HG03135 (cell line): ENCODE results near the gene SRRD.
A peak's percentile ranks its signal among the peaks of the same experiment; 100 is the strongest.

Experiments
- ATAC-seq: cut with Tn5 transposase; IDR thresholded peaks from one replicate; pipeline ENCODE4 v1.9.1; 2021; ENCODE audit warnings: mild to moderate bottlenecking, moderate library complexity; ENCODE audit not compliant: unreplicated experiment

The SRRD gene

DNA sequence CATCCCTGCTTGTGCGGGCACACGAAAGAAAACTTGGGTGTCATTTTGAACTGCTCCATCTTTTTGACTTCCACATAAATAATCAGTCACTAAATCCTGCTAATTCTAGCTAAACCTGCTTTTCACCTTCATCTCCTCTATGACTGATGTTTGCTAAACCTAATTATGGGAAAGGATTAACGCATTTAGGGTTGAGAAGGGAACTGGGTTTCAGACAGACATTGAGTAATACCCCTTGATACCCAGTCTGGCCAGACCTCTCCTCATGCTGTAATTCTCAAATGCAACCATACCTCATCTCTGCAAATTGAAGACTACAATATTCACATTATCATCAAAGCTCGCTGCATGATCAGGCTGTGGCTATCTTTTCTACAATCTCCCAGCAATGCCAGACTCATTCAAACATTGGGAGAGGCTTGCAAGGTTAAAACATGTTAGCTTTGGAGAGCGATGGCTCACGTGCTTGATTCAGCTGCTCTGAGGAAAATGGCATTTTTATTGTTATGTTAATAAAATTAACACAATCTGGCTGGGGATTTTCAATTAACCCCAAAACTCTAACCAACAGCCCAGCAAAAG, 2.5 kb upstream of the SRRD start:
- no peak for ATAC-seq

DNA sequence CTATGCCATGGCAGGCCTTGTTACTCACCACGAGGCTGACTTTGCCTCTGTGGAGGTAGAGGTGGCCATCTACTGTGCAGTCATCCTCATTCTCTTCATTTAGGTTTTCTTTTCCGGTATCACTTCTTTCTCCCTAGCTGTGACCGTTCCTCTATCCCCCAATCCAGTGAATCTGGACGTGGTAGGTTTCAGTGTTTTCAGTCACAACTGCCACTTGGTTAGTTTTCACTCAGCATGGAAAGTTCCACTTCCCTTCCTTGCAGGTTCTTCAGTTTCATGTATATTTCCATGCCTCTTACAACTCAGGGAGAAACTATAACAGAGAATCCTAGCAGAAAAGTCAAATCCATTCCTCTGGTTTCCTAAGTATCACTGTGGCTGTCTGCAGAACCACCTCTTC, 2.0 kb upstream of the SRRD start:
- ATAC-seq, result no peak

DNA sequence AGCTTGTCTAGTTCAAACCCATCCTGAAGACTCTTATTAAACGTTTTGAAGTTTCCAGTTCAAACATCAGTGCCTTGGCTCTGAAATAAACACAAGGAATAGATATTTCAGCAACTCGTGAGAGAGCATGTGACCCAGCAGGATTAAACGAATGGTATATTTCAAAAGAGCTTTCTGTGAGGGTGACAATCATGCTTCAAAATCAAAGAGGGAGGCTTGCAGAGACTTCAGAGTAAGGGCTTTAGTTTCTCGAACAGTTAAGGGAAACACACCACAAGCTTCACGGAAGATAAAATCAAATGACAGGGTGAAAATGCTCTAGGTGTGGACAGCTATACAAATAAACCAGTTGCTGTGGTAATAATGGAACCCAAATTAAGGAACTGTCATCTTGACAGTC, 1.5 kb upstream of the SRRD start:
- no peak for ATAC-seq

DNA sequence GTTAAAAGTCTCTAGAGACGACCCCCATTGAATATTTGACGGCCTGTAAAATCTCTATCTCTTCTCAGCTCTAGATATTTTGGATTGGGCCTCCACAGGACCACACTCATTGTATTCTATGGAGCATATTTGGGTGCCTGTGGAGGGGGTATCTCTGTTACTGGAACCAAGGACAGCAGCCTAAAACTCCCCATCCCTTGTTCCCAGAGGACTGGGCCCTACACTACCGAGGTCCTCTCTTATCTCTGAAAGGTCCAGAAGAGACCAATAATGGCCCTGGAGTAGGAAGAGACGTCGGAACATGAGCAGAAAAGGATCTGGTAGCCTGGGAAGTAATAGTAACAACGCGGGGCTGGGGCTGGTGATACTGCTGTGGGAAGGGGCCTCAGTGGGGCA, 636 bp upstream of the SRRD start:
- ATAC-seq, result peak; percentile 5

DNA sequence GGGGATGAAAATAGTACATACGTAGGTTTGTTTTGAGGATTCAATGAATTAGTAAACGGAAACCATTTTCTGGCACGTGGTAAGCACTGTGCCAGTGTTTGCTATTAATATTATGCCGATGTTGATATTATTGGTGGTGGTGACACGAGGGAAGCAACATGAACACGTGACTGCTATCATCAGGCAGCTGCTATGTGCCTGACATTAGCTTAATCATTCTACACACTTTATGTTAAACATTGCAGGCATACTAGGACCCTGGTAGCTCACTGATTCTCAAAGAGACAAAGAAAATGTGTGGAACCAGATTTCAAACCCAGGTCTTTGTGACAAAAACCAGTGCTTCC, 656 bp downstream of the SRRD start:
- no peak for ATAC-seq

DNA sequence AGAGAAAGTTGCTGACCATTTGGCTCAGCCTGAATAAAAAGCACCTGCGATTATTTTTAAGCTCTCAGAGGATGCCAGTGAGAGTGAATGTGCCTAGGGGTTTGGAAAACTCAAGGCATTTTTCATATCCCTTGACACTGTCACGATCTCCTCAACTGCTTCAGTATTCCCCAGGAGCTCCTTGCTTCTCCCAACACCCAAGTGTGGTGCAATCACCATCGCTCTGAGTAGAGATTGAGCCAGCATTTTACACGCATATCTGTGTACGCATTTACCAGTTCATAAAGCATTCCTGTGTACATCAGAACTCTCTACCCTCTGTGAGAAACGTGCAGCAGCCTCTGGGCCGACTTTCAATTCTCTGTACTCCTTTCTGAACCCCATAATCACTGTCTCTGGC, 1.3 kb downstream of the SRRD start:
- no peak for ATAC-seq

DNA sequence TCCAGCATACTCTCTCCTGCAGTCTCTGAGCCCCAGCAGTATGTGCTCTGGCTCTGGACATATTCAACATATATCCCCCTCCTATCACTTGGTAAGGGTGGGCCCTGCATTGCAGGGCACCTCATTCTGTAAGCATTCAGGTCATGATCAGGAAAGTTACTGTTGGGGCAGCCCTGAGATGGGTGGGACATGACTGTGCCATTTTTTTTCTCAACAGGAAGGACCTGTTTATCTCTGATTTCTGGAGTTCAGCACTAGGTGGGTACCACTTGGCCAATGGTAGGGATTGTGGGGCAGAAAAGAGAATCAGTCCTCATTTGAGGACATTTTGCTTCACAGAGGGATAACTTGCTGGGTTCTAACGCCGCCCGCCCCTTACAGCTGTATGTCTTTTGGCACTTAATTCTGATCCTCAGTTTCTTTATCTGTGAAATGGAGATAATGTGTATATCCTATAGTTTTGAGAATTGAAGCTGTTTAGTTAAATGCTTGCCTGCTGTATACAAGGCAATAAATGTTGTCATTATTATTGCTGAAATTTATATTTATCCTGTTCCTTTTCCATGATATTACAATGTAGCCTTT, 2.2 kb downstream of the SRRD start:
- ATAC-seq, result no peak

DNA sequence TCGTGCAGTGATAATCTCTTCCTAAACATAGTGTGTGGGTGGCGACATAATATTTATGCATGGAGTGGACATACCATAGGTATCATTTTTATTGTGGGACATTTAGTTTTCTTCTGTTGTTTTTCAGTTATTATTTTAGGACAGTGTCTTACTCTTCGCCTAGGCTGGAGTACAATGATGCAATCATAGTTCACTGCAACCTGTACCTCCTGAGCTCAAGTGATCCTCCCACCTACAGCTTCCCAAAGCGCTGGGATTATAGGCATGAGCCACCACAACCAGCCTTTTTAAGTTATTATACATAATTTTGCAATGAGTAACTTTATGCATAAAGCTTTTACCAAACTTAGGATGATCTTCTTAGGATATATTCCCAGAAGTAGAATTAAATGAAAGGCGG, 2.7 kb downstream of the SRRD start:
- no peak for ATAC-seq

DNA sequence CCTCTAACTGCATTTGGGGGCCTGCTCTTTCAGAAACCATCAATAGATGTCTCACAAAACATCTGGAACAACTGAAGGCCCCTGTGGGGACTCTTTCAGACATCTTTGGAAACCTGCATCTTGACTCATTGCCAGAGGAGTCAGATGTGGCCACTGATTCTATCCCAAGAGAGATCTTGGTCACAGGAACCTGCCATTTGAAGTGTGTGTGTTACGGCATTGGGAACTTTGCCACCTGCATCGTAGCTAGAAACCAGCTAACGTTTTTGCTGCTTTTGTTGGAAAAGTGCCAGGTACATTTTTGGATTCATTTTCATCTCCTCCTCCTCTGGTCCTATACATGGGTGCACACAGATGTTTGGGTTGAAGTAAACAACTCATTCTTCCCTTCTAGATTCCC, 4.3 kb downstream of the SRRD start:
- no peak for ATAC-seq

DNA sequence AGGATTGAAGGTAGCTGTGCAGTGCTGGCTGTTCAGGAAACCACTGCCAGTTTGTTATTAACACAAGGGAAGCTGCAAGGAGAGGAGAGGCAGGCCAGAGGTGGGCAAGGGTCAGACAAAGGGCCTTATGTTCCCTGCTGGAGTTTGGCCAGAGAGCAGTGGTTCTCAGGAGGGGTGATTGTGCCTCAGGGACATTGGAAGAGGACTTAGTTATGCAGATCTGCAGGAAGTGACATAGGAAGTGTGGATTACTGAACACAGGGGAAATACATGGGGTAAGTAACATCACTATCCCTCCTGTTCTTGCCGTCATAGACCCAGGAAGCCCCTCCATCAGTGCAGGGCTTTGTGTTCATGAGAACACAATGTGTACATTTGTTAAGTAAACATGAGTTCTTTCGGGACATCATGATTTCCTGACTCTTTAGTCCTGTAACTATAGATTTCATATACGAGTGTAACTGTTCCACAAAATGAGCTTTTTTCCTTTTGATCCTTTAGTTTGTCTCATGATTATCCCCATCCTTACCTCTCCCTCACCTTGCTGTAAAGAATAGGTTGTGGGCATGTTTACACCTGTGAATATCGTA, 5.9 kb downstream of the SRRD start:
- ATAC-seq, result no peak

DNA sequence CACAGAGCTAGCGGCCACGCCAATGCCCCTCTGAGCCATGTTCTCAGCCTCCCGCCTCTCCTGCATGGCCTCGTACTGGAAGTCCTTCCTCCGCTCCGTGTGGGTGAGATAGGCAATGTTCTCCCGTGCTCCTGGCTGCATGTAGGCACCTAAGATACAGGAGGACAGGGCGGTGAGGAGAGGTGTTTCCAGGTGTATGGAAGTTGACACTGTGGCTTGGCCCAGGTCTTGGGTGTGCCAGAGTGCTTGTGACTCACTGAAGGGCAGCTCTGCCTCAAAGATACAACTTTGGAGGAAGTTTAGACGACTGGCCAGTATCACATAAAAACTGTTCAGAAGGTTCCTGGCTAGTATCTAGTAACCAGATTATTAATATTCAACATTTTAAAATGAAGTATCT, 8.5 kb downstream of the SRRD start:
- no peak for ATAC-seq

DNA sequence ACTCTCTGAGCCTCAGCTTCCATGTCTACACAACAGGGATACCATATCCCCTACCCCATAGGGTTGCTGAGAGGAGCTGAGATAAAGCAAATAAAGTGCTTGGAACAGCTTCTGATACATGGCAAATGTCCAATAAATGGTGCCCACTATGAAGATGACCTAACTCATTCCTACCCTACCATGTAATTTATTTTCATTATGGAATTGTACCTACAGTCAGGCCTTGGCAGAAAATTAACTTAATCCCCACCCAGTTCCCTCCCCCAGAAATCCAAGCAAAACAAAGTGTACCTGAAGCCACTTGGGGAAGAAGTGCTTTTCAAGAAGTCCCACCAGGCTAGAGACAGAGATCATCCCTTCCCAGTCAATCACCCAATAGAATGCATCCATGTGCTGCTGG, 10.8 kb downstream of the SRRD start:
- ATAC-seq, result no peak

DNA sequence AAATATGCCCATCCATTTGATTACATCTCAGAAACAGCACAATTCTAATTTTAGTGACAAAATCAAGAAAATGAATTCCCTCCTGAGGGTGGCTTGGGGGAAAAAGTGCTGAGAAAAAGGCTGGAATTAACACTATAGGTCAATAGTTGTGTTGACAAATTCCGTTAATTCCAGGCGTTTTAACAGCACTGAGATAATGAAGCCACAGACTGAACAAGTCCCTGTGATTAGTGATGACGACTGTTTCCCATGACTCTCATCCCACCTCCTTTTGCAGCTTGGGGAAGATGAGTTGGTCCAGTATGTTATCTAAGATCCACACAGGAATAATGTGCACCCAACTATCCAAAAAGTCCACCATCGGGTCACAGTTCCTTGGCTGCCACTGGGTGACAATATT, 12.8 kb downstream of the SRRD start:
- no peak for ATAC-seq

DNA sequence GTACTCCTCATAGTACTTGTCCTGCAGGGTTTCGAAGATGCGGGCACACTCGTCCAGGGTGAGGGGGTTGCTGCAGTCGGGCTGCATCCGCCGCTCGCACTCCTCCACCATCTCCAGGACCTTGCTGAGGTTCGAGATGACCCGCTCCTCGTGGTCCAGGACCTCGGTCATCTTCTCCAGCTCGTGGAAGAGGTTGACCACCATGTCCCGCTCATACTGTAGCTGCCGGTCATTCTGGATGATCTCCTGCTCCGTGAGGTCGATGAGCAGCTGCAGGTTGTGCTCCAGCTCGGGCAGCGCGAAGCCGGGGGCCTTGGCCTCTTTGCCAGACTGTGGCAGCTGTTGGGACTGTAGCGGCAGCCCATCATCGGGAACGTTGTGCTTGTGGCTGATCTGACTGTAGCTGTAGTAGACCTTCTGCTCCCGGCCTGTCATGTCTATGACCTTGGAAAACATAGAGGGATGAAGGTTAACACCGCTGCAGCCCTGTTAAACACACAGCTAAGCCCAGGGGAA, 15.6 kb downstream of the SRRD start:
- no peak for ATAC-seq

DNA sequence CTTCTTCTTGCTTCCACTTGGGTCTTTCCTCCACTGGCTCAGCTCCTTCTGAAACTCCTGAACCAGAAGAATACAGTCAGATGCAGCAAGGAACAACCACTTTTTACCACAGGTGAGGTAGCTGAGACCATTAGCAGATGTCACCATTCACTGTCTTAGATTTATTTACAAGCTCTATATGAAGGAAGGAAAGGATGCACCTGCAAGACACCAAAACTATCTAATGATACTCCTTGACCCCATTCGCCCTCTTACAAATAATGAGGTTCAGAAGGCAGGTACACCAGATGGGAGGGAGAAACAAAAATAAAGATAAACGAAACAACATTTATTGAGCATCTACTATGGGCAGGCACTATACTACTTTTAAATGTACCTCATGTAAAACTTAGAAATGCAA, 18.3 kb downstream of the SRRD start:
- ATAC-seq, result no peak

DNA sequence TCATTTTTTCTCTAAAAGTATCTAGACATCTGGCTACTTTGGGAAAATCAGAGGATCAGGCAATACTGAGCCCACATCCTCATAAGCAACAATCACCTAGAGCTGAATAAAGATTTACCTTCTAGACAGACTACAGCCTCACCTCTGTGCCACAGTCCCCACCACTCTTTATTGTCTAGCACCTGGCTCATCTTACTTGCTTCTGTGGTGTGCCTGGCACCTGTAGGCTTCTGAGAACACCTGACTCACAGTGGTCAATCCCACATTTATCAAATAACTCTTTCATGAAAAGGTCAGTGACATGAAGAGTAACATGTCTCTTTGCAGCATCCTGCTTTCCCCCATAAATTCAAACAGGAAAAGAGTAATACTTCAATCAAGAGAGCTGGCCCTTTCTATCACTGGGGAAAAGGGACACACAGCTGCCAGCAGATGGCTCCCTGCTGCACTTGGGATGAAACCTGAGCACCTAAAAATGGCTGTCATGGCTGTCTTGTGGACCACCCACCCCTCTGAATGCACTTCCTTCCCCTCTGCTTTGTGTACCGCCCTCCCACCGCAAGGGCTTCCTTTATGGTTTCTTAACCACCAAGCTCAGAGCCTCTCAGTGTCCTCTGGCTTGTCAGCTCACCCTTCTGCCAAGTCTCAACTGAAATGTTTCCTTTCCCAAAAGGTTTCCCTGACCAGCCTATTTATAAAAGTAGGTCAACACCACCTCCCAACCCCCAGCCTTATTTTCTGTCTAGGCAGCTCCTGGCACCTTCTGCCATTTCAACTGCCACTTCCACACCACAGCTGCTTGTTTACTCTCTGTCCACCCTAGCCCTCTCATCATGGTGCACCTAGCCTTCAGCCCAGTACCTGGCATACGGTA, 19.2 kb downstream of the SRRD start:
- no peak for ATAC-seq

DNA sequence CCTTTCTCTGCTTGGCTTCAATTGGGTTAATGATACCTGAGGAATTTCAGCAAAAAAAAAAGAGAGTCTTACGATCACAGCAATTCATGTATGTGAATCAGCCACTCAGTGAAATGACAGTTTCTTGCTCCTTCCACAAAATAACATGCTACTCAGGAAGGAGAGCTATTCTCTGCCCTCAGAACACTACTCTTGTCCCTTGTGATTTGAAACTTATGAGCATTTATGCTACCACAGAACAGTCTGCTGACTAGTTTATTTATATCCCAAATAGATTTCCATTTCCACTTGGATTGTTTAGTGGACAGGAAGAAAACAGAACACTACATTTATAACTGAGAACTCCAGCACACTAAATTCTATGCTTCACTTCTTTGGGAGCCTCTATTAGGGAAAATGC, 20.1 kb downstream of the SRRD start:
- ATAC-seq, result no peak

DNA sequence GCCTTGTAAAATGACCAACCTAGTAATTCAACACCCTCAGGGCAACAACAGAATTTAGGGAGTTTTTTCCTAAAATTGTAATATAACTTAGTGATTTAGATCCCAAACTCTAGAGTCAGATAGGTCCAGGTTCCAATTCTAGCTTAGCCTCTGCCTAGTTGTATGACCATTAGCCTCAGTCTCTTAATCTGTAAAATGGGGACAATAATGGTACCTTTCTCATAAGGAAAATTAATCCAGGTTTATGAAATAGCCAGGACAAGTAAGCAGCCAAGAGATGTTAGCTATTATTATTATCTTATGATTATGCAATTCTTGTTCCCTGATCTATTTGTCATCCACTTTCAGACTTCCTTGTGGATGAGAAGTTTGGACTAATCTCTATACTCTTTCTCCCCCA, 24.5 kb downstream of the SRRD start:
- ATAC-seq, result no peak

DNA sequence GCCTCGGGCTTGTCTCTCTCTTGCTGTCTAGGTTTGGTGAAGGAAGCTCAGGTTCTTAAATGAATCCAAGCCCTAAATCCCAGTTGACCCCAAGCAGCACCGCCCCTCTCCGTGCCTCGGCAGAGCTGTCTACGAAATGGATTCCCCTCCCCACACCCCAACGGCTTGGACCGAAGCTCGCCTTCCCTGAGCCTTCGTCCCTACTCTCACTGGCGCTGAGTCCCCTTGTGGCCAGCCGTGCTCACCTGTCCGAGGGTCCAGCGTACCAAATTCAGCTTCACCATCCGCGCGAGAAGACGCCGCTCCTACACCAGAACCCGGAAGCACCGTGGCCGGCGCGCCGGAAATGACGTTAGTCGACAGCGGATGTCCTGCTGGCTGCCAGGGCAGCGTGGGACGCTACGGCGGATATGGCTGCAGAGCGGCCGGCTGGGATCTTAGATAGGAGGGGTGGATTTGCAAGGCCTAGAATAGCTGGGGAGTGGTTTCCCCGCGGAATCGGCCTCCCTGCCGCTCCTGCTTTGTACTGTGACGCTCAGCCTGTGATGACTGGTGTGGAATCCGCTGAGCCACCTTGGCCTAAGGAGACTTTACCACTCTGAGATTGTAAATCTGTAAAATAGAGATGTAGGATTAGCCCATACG, 28.6 kb downstream of the SRRD start, which contains the start of gene TFIP11:
TFIP11 (minus strand) TSS at position 325 of the 645 bp plus-strand sequence. CDS start 2,201 bp downstream, outside the sequence.
- peak; percentile 92 for ATAC-seq

DNA sequence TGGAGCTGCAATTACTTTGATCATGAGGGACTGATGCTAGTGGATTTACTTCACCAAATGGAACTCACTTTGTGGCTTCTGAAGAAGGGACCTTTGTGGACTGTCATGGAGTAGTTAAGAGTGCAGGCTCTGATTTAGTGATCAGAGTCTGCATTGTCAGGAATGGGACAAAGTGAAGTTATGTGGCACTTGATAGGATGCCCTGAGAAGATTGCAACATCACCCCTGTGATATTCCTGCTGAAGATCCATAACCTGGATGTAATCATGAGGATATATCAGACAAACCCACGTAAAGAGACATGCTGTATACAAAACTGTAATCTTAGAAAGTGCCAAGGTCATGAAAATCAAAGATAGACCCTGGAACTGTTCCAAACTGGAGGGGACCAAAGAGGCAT, 30.2 kb downstream of the SRRD start:
- no peak for ATAC-seq

DNA sequence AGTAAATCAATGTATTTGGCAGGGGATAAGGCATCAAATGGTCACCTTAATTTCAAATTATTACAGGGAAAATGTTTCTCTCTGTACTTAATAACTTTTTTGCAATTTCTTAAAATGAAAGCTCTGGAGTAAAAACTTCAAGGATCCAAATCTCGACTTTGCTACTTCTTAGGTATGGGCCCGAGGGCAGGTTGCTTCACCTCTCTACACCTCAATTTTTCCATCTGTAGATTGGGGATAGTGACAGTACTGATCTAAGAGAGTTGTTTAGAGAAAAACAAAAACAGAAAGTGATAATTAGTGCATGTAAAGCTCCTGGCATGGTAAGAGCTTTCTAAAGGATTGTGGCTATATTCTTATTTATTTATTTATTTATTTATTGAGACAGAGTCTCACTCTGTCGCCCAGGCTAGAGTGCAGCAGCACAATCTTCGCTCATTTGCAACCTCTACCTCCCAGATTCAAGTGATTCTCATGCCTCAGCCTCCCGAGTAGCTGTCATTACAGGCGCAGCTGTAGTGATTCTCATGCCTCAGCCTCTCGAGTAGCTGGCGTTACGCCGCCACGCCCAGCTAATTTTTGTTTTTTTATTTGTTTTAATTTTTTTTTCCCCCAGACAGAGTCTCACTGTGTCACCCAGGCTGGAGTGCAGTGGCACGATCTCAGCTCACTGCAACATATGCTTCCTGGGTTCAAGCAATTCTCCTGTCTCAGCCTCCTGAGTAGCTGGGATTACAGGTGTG, 30.9 kb downstream of the SRRD start:
- ATAC-seq, result no peak
